ENCODE results near the gene HS2ST1.

DNA sequence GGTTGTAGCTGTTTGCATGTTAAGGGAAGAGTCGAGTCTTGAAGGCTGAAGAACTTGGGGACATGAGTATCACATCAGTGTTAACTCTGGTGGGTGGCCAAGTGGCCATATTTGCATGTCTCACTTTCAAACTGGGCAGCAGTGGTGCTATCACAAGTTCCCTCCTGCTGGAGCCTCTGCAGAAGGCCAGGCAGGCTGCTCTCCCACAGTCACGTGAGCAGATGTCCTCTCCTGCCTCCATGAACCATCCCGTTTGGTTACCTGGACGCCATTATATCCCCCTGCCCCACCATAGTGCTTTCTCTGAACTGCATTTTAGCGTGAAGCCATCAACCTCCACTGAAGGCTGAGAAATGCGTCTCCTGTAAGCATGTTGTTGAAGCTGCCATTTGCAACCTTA, 209.2 kb downstream of the HS2ST1 start:
- TF ChIP-seq, protein P1, sequence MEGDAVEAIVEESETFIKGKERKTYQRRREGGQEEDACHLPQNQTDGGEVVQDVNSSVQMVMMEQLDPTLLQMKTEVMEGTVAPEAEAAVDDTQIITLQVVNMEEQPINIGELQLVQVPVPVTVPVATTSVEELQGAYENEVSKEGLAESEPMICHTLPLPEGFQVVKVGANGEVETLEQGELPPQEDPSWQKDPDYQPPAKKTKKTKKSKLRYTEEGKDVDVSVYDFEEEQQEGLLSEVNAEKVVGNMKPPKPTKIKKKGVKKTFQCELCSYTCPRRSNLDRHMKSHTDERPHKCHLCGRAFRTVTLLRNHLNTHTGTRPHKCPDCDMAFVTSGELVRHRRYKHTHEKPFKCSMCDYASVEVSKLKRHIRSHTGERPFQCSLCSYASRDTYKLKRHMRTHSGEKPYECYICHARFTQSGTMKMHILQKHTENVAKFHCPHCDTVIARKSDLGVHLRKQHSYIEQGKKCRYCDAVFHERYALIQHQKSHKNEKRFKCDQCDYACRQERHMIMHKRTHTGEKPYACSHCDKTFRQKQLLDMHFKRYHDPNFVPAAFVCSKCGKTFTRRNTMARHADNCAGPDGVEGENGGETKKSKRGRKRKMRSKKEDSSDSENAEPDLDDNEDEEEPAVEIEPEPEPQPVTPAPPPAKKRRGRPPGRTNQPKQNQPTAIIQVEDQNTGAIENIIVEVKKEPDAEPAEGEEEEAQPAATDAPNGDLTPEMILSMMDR (conservative IDR thresholded peaks at IDR 0.05; ENCODE audit: low read depth in 2 of 2), result no peak
- no peak for TF ChIP-seq EZH2 (IDR thresholded peaks at IDR 0.05; ENCODE audit: low read depth, unreplicated experiment)
- no peak for TF ChIP-seq POLR2AphosphoS5 (IDR thresholded peaks at IDR 0.05; ENCODE audit: low read depth)
